GDM1 (cell line): ENCODE results near the gene MGAT4B.

Source experiments
- DNase-seq: peaks from one replicate; lab custom pipeline; 2025; lab: John Stamatoyannopoulos, UW

MGAT4B gene

DNA sequence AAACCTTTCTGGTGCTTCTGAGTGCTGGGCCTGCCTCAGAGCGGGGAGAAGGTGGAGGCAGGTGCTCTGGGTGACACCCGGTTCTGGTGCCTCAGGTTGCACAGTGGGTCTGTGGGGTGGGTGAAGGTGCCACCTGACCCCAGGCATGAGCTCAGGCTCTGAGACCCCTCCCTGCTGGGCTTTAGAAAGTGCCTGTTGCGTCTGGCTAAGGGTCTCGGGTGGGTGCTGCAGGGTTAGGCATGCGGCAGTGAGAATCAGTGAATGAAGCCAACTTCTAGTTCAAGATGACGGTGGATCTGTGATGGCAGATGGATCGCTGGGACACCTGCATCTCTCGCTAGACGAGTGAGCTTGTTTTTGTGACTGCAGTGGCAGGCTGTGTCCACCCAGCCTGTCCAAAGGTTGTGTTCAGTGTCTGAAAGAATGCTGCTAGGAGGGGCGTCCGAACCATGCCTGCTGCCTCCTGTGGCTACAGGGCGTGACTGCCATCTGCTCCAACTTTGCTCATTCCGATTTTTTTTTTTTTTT lies 19.1 kb upstream of the MGAT4B start:
- DNase-seq: no peak

DNA sequence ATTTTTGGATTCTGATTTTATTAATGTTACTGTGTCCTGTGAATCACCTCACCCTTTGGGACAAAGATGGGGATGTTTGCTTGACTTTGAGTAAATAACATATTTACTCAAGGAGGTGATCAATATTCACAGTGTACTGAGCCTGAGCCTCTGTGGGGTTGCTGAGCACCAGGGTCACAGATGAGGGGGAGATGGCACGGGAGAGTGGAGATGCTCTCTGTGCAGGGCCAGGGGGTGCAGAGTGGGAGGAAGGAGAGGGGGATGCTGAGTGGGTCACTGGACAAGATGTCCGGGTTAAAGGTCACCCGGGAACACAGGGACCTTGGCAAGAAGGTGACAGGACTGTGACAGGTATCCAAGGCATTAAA lies 18.1 kb upstream of the MGAT4B start:
- no peak for DNase-seq

DNA sequence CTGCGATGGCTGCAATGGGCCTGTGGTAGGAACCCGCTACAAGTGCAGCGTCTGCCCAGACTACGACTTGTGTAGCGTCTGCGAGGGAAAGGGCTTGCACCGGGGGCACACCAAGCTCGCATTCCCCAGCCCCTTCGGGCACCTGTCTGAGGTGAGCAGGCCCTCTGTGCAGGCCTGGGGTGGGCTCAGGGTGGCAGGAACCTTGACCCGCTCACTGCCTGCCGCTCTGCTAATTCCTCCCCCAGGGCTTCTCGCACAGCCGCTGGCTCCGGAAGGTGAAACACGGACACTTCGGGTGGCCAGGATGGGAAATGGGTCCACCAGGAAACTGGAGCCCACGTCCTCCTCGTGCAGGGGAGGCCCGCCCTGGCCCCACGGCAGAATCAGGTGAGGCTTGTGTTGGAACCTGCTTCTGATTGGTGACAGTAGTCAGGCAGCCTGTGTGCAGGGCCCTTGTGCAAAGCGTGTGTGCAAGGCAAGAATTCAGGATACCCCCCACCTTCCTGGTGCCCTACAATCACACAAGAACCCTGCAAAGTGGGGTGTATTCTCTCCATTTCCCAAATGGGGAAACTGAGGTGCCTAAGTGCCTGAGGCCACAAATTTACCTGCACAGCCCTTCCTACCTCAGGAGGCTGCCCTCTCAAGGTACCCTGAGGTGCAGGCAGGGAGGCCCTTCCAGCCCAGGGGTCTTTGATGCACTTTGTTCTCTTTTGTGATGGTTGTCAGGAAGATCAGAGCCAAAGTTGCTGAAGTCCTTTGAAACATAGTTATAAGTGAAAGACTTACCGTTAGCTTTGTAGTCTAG lies 17.5 kb upstream of the MGAT4B start:
- no peak for DNase-seq

DNA sequence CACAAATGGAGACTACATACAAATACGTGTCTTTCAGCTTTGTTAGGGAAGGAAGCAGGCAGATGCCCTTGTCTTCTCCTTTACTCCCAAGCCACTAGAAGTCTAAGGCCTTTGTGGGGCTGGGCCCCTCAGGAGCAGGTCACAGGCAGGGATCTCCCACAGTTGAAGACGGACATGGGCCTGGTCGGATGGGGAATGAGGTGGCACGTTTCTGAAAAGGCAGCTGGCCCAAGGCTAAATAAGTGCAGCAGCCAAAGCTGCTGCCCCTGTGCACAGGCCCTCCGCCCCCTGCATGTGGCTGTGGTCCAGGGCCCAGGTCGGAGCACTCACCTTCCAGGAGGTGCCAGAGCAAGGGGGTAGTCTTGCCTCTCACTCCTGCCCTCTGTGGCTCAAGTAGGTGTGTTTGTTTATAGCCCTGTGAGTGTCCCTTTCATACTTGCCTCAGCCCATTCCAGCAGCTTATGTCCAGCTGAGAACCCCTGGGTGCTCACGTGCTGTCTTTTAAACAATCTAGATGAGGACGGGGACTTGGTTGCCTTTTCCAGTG lies 15.9 kb upstream of the MGAT4B start:
- no peak for DNase-seq

DNA sequence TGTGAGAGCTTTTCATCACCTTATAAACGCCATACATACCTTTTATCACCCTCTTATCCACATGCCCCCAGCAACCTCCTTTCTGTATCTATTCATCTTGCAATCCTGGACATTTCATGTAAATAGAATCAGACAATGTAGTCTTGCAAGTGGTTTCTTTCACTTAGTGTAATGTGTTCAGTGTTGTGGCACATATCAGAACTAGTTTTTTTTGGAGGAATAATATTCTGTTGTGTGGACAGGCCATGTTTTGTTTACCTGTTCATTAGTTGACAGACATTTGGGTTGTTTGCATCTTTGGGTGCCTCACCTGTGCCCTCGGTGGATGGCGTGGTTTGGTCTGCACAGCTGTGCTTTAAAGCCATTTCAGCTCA lies 15.4 kb upstream of the MGAT4B start:
- DNase-seq: no peak

DNA sequence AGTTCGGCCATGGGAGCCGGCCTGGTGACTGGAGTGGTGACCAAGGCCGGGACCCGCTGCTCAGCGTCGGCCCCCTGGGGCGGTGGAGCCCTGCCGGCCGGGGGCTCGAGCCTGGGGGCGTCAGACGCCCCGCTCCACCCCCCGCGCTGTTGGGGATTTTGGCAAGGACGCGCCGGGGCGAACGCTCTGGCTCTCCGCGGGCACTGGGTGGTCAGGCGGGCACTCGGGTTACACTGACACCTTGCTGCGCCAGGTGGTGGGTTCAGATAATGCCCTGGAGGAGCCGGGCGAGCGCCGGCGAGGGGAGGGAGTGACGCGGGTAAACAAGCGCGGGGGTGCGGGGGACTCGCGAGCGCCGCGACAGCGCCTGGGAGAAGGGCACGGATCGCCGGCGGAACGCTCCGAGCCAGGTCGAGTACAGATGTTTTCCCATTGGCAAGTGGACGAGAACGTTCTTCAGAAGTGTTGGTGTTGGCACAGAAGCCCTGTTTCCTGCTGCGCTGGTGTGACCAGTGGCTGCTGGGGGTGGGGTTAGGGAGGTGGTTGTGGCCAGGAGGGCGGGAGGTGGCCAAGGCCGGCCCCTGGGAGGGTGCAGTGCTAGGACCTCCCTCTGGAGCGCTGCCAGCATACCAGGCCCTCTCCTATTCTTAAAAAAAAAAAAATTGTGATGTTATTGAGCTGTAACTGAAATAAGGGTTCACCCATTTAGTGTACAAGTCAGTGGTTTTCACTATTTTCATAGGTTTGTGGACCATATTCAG lies 14.8 kb upstream of the MGAT4B start:
- peak; percentile 82 for DNase-seq

DNA sequence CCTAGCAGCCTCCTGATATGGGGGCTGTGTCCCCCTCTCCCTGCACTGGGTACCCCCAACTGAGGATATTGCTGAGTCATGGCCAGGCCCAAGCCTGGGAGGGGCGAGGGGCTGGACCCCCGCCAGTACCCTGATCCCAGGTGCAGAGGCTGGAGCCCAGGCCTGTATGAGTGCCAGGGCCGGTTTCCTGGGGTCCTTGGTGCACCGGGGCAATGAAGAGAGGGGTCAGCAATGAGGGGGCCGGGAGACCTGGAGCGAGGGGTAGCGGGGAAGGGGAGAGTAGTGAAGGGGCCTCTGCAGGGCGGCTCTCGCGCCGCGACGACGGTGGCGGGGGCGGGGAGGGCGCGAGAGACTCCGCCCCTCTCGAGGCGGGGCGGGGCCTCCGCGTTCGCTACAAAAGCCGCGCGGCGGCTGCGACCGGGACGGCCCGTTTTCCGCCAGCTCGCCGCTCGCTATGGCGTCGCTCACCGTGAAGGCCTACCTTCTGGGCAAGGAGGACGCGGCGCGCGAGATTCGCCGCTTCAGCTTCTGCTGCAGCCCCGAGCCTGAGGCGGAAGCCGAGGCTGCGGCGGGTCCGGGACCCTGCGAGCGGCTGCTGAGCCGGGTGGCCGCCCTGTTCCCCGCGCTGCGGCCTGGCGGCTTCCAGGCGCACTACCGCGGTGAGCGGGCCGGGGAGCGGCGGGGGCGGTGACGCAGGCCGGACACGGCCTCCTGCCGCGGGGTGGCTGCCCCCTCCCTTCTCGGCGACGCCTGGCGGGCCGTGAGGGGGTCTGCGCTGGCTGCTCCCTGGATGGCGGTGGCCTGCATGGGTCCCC lies 14.0 kb upstream of the MGAT4B start, which contains the start of gene SQSTM1:
Gene SQSTM1 (plus strand): TSS at position 423 of the 815 bp plus-strand sequence. CDS start 32 bp downstream, at position 455.
- DNase-seq: peak; percentile 79

DNA sequence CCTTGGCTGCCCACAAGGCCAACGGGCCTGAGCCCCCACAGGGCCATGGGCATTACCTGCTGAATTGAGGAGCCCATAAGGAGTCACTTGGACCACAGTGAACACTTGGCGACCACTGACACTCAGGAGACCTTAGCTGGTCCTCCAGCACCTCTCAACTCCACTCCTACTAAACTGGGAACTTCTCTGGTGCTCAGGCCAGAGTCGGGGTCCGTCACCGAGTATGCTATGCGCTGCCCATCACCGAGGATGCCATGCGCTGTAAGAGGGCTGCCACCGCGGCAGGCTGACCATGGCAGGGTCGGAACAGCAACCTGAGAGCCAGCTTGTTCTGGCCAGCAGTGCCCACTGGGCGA lies 13.4 kb upstream of the MGAT4B start:
- DNase-seq: no peak

DNA sequence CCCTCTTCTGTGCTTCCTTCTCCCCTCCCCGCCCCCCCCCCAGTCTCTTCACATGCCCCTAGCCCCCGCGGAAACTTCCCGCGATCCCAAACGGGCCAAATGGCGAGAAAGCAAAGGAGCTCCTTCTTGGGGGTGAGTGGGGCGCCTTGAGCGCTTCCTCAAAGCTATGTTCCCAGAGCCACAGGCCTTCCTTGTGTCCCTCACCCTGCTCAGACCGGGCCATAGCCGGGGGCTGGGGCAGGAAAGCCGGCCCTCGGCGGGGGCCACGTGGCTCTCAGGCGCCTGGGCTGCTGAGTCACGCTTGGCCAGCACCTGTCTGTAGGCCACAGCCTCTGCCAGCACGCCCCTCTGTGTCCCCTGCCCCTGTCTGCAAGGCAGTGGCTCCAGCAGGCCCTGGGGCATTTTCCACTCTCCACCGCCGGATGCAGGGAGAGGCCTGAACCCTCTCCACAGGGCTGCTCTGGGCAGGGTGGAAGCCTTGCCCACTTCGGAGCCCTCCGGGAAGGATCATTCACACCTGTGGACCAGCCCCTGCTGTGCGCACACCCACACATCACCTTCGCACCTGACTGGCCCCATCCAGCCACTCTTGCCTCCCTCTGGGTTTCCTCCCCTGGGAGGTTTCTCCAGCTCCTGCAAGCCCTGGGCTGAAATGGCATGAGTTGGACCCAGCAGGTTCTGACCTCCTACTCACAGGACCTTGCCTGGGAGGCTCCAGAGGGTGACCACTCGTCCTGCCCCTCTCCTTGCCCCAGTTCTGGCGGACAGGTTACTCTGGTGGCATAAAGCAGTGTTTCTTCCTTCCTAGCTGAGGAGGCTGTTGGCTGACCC lies 12.8 kb upstream of the MGAT4B start:
- no peak for DNase-seq

DNA sequence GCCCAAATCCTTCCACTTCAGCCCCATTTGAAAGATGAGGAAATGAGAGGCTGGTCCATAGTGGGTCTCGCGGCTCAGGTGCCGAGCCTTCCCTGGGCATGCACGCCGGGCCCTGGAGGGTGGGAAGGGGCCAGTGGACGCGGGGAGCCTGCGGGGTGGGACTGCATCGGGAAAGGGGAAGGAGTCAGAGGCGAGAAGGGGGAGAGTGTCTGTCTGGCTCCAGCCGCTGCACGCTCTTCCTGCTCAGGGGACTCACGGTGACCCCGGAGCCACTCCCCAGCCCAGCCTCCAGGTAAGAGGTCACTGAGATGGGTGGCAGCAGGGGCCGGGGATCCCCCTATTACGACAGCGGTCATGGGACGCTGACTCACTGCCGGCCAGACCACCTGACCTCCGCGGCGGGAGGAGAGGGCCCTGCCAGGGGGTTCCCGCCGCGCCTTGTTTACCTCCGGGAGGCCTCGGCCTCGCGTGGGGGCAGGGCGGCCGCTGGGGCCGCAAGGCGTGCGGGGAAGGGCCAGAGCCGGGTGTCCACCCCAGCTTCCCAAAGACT lies 12.2 kb upstream of the MGAT4B start:
- DNase-seq: peak; percentile 75

DNA sequence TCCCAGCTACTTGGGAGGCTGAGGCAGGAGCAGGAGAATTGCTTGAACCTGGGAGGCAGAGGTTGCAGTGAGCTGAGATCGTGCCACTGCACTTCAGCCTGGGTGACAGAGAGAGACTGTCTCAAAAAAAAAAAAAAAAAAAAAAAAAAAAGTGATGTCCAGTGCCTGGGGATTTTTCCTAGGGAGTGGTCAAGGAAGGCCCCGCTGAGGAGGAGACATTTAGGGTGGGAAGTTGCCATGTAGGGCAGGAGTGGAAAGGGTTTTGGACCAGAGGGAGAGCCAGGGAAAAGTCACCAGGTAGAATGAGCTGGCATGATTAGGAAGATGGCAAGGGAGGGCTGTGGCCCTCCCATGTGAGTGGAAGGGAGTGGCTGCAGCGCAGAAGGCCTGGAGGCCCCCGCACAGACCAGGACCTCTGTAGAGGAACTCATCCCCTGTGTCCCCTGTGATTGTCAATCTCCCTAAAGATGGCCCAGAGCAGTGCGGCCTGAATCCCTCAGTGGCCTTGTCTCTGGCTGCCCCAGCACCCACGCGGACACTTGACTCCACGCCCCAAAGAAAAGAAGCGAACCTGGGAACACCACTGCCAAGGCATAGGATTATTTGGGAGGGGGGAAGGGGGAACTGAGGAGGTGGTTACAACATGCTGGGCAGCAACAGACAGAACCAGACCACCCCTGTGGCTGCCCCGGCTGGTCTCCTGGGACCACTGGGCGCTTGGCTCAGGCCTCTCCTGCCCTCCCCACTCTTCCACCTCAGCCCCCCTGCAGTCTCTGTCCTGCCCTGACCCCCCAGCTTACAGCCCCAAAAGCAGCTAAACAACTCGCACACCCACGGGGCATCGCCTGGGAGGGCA lies 11.5 kb upstream of the MGAT4B start:
- DNase-seq: no peak

DNA sequence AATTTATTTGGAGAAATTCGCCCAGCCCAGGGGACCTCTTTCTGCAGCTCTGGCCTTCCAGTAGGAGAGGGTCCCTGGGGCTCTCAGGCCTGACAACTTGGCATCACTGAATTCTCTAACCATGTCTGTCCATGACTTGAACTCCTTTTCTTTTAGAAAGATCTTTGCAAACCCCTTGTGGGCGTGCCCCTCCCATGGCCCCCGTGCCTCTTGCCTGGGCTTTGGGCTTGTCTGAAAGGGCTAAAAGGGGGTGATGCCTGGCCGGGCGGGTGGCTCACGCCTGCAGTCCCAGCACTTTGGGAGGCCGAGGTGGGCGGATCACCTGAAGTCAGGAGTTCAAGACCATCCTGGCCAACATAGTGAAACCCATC lies 10.8 kb upstream of the MGAT4B start:
- DNase-seq: no peak

DNA sequence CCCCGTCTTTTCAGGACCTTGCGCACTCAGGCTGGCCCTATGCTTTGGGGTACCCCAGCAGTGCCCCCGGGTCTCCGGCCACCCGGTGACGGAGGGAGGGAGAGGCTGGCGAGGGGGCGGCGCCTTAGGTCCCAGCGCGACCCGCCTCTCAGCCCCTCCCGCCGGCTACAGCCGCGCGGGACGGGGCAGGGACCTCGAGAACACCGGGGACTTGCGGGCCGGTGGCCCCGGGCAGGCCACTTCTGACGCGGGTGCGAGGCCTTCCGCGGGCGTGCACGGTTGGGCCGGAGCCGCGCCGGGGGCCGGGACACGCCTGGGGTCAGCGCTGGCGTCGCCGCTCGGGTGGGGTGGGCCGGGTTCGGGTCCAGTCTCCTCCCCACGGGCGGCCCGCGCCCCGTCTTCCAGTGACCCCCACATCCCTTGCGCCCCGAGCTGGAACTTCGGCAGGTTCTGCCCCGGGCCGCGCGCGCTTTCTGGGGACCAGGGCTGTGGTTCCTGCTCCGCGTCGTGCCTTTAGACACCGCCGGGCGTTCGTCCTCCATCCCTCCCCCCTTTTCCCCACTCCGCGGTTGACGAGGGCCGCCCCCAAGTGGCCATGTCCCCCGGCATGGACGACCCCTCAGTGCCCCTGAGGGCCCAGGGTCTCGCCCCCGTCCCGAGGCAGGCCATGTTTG lies 10.3 kb upstream of the MGAT4B start:
- no peak for DNase-seq

DNA sequence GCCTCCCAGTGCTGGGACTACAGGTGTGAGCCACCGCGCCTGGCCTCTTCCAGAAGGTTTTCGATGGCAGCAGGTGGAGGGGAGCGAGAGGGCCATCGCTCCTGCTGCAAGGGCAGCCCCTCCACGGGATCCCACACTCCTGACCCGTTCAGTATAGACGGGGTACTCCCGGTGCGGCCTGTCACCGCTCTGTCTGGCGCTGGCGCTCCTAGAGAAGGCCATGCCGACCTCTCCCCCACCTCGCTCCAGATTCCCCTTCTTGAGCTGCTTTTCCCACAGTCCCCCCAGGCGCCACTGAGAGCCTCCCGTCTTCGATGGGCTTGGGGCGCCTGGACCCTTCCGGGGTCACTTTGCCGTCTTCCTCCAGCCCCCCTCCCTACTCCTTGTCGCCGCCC lies 9.7 kb upstream of the MGAT4B start:
- DNase-seq: no peak

DNA sequence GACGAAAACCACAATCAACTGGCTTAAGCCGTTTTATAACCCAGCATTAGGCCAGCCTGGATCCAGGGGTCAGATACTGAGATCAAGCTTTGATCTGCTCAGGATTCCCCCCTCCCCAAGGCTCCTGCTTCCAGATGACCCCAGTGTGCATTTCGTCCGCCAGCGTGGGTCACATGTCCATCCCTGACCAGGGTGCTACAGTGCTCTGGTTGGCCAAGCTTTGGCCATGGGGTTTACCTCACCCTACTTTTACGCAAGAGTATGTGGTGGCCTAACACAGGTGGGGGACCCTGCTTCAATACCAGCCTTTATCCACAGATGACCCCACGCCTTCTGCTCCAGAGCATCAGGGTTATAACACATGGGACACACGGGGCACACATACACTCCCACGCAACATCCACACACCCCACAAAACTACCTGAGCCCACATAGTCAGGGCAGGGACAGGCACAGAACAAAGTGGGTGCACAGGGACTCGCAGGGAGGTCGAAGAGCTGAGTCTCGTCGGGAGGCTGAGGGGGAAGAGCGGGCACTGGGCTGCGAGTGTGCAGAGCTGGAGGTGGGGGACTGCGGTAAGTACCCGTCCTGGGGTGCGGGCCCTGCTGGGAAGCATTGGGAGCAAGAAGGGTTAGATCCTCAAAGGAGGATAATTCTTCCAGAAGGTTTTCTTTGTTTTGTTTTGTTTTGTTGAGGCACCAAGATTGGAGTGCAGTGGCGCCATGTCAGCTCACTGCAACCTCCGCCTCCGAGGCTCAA lies 9.0 kb upstream of the MGAT4B start:
- no peak for DNase-seq

DNA sequence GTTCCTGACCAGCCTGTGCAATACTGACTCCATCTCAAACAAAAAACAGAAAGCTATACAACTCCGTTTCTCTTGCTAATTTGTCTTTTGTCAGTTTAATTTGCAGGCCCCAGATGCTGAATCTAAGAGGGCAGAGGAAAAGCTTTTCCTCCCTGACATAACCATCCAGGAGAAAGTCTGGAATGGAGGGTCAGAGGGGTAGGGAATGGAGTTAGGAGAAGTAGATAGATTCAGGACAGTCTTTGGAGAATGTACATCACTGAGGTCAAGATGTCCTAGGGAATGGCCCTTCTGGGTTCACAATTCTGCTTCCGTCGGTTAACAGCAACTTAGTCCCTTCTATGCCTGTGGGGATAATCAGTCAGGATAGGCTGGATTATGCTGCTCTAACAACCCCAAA lies 7.4 kb upstream of the MGAT4B start:
- DNase-seq: no peak

DNA sequence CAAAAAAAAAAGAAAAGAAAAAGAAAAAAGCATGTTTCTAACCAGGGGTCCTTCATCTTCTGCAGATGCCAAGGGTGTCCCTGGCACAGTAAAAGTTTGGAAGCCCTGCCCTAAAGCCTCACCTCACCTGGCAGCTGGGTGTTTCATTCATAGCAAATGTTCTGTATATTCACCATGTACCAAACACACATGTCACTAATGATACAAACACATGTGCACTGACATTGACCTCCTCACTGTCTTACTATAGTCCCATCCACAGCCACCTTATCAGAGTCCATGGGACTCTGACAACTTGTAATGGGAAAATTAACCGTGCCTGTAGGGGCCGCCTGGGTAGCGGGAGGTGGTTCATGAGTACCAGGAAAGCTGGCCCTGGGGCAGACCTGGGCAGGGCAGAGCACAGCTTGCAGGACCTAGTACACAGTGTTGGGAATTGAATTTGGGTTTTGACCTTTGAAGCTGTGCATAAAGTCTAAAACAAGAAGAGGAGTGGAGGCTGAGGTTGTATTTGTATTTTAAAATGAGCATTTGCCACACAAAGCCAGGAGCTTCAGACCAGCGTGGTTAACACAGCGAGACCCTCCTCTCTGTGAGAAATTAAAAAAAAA lies 6.4 kb upstream of the MGAT4B start:
- no peak for DNase-seq

DNA sequence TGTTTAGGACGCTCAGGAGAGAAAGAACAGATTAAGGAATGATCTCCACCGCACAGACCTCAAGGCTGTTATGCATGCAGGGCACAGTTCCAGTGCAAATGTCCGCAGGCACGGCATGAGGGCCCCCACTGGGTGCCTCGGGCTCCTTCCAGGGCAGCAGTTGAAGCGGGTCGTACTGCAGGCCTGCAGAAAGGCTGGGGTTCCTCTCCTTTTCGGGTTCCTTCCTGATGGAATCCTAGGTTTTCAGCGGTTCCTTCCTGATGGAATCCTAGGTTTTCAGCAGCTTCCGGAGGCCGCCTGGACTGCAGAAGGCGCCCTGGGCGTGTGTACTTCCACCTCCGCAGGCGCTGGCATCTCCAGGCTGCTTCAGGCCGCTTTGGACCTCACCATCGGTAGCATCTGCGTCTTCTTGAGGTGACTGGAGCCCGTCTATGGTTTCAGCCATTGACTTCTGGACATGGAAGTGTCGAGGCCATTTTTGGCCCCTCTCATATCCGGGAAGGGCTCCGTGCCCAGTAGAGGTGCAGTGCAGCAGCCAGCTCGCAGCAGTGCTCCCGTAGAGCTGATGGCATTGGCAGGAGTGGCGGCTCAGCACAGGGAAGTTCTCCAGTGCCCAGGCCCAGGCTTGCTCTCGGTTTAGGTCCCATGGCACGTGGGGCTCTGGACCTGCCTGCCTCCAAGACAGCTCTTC lies 5.6 kb upstream of the MGAT4B start:
- DNase-seq: no peak
